Measurements from ENCODE around the gene LTA4H. TPM values are rescaled to one million over a fixed set of nuclear protein-coding genes. Genes with fewer than 3 reads are reported as not detected.

LTA4H gene
- total RNA-seq, 5 donors from 2014 or later (not counting 1 experiment from before 2014, with no cell fraction given): 50.5 to 61.6 (median 58.7) TPM

GRCh38 chr12:96041181-96041580 lies 5.8 kb upstream of the LTA4H start:
- no peak overlapping the region for H3K4me3 Mint-ChIP-seq
- H3K27ac Mint-ChIP-seq: no peak overlapping the region
- ATAC-seq (replicated peaks in 1 of 4): no peak
- H3K27me3 Mint-ChIP-seq: no peaks in the 10 kb centered on the region
- Histone ChIP-seq H3K27ac (ENCODE audit: low read length) (no peak overlapping the region), H3K4me3 (ENCODE audit: control insufficient read depth in 1 of 2, extremely low read depth in 1 of 2, low read length in 1 of 2) (no peak overlapping the region), H3K27me3 (replicated peaks in 1 of 2; ENCODE audit: control insufficient read depth in 2 of 2, extremely low read depth in 1 of 2, insufficient read depth in 2 of 2, low read length in 1 of 2) (no peaks in the 10 kb centered on the region), H3K4me1 (ENCODE audit: control insufficient read depth in 1 of 2, extremely low read depth in 1 of 2, insufficient read depth in 2 of 2, low read length in 2 of 2) (peaks cover 0 to 20% of the 10 kb centered on the region in 2 experiments), H3K9me3 (no peaks in the 10 kb centered on the region), H3K36me3 (ENCODE audit: control insufficient read depth in 2 of 2, extremely low read depth in 1 of 2, insufficient read depth in 1 of 2, low read length in 1 of 2) (no peaks in the 10 kb centered on the region)
- H3K9me3 Mint-ChIP-seq: no peaks in the 10 kb centered on the region
- 100% methylated on average over 1 of the region's 1 CpG for WGBS (ENCODE audit: insufficient coverage)
- peaks cover 10 to 23% (median 13%) of the 10 kb centered on the region in 3 donors for H3K4me1 Mint-ChIP-seq
- CTCF ChIA-PET: interaction anchor here in 1 of 2 donors (0.5 to 0.7 kb wide), 2 partner anchors 10 to 174 kb away, joined by 3 to 4 read pairs; no protein-coding TSS in a partner anchor
- no peak for DNase-seq
- POLR2A ChIA-PET: no interaction called here
- no peaks in the 10 kb centered on the region for H3K36me3 Mint-ChIP-seq

- WGBS (ENCODE audit: insufficient coverage): 67% methylated on average over 1 of the region's 3 CpGs
- POLR2A ChIA-PET: interaction anchor here in 1 of 2 donors (0.6 kb wide), 1 partner anchor 468 kb away, joined by 3 read pairs; no protein-coding TSS in a partner anchor
- no peaks in the 10 kb centered on the region for H3K9me3 Mint-ChIP-seq
Observed at GRCh38 chr12:96040305-96041133, 5.1 kb upstream of the LTA4H start.

GRCh38 chr12:96039516-96039915 lies 4.1 kb upstream of the LTA4H start:
- DNase-seq (no peak), ATAC-seq (replicated peaks in 1 of 4) (no peak)
- Histone ChIP-seq H3K4me1 (ENCODE audit: control insufficient read depth in 1 of 2, extremely low read depth in 1 of 2, insufficient read depth in 2 of 2, low read length in 2 of 2) (peaks cover 0 to 14% of the 10 kb centered on the region in 2 experiments), H3K4me3 (ENCODE audit: control insufficient read depth in 1 of 2, extremely low read depth in 1 of 2, low read length in 1 of 2) (no peak overlapping the region), H3K36me3 (ENCODE audit: control insufficient read depth in 2 of 2, extremely low read depth in 1 of 2, insufficient read depth in 1 of 2, low read length in 1 of 2) (no peaks in the 10 kb centered on the region), H3K9me3 (no peaks in the 10 kb centered on the region), H3K27ac (ENCODE audit: low read length) (no peak overlapping the region), H3K27me3 (replicated peaks in 1 of 2; ENCODE audit: control insufficient read depth in 2 of 2, extremely low read depth in 1 of 2, insufficient read depth in 2 of 2, low read length in 1 of 2) (no peaks in the 10 kb centered on the region)
- H3K4me3 Mint-ChIP-seq: no peak overlapping the region
- WGBS (ENCODE audit: insufficient coverage): no CpG with 5 or more reads among the region's 3 CpGs
- ChIA-PET CTCF (no interaction called here), POLR2A (no interaction called here)
- peaks cover 0 to 10% (median 3%) of the 10 kb centered on the region in 3 donors for H3K4me1 Mint-ChIP-seq
- H3K27me3 Mint-ChIP-seq: no peaks in the 10 kb centered on the region
- no peaks in the 10 kb centered on the region for H3K36me3 Mint-ChIP-seq
- H3K9me3 Mint-ChIP-seq: no peaks in the 10 kb centered on the region
- H3K27ac Mint-ChIP-seq: no peak overlapping the region

More at GRCh38 chr12:96040305-96041133, 5.1 kb upstream of the LTA4H start:
- Histone ChIP-seq H3K4me3 (ENCODE audit: control insufficient read depth in 1 of 2, extremely low read depth in 1 of 2, low read length in 1 of 2) (no peak overlapping the region), H3K27ac (ENCODE audit: low read length) (no peak overlapping the region), H3K4me1 (ENCODE audit: control insufficient read depth in 1 of 2, extremely low read depth in 1 of 2, insufficient read depth in 2 of 2, low read length in 2 of 2) (peaks cover 0 to 16% of the 10 kb centered on the region in 2 experiments), H3K27me3 (replicated peaks in 1 of 2; ENCODE audit: control insufficient read depth in 2 of 2, extremely low read depth in 1 of 2, insufficient read depth in 2 of 2, low read length in 1 of 2) (no peaks in the 10 kb centered on the region), H3K9me3 (no peaks in the 10 kb centered on the region), H3K36me3 (ENCODE audit: control insufficient read depth in 2 of 2, extremely low read depth in 1 of 2, insufficient read depth in 1 of 2, low read length in 1 of 2) (no peaks in the 10 kb centered on the region)
- Mint-ChIP-seq H3K4me1 (peaks cover 7 to 16% (median 8%) of the 10 kb centered on the region in 3 donors), H3K36me3 (no peaks in the 10 kb centered on the region), H3K4me3 (no peak overlapping the region), H3K27me3 (no peaks in the 10 kb centered on the region), H3K27ac (no peak overlapping the region)
- CTCF ChIA-PET: interaction anchor here (0.5 to 0.7 kb wide), 3 partner anchors 9 to 175 kb away, joined by 3 to 4 read pairs (median 4); no protein-coding TSS in a partner anchor
- no peak for DNase-seq
- no peak for ATAC-seq (replicated peaks in 1 of 4)

GRCh38 chr12:96036765-96037455 lies 1.5 kb upstream of the LTA4H start:
- no peaks in the 10 kb centered on the region for H3K36me3 Mint-ChIP-seq
- H3K4me1 ChIP-seq (ENCODE audit: control insufficient read depth in 1 of 2, extremely low read depth in 1 of 2, insufficient read depth in 2 of 2, low read length in 2 of 2): peaks cover 3 to 18% of the 10 kb centered on the region in 2 experiments

GRCh38 chr12:96034621-96035282 lies 635 bp downstream of the LTA4H start:
- Mint-ChIP-seq H3K4me3 (no peak overlapping the region), H3K4me1 (peaks cover 17 to 19% (median 18%) of the 10 kb centered on the region in 3 donors), H3K9me3 (no peaks in the 10 kb centered on the region), H3K36me3 (no peaks in the 10 kb centered on the region), H3K27ac (no peak overlapping the region), H3K27me3 (no peaks in the 10 kb centered on the region)
- Histone ChIP-seq H3K36me3 (ENCODE audit: control insufficient read depth in 2 of 2, extremely low read depth in 1 of 2, insufficient read depth in 1 of 2, low read length in 1 of 2) (no peaks in the 10 kb centered on the region), H3K4me1 (ENCODE audit: control insufficient read depth in 1 of 2, extremely low read depth in 1 of 2, insufficient read depth in 2 of 2, low read length in 2 of 2) (peaks cover 5 to 18% of the 10 kb centered on the region in 2 experiments), H3K4me3 (ENCODE audit: control insufficient read depth in 1 of 2, extremely low read depth in 1 of 2, low read length in 1 of 2) (peak overlapping the region; percentile 83 to 92), H3K9me3 (no peaks in the 10 kb centered on the region), H3K27me3 (replicated peaks in 1 of 2; ENCODE audit: control insufficient read depth in 2 of 2, extremely low read depth in 1 of 2, insufficient read depth in 2 of 2, low read length in 1 of 2) (no peaks in the 10 kb centered on the region), H3K27ac (ENCODE audit: low read length) (peak overlapping the region; percentile 73)
- ChIA-PET POLR2A (interaction anchor here (1.0 to 1.2 kb wide), 2 partner anchors 92 kb away, joined by 4 read pairs; partner anchors contain the start of genes CCDC38 (in 2 of the 2) and AMDHD1 (in 1 of the 2)), CTCF (interaction anchor here in 1 of 2 donors (0.6 to 2.0 kb wide), 3 partner anchors 93 to 411 kb away, joined by 3 to 9 read pairs (median 3); partner anchors contain the start of genes AMDHD1 and CCDC38)
- 9% methylated on average over 25 of the region's 25 CpGs for WGBS (ENCODE audit: insufficient coverage)
- ATAC-seq (replicated peaks in 1 of 4) (no peak), DNase-seq (peak in 3 of 35 experiments; percentile 7 to 18 (median 14))

More at GRCh38 chr12:96036765-96037455, 1.5 kb upstream of the LTA4H start:
- no peaks in the 10 kb centered on the region for H3K9me3 ChIP-seq
- no peaks in the 10 kb centered on the region for H3K36me3 ChIP-seq (ENCODE audit: control insufficient read depth in 2 of 2, extremely low read depth in 1 of 2, insufficient read depth in 1 of 2, low read length in 1 of 2)
- H3K4me3 ChIP-seq (ENCODE audit: control insufficient read depth in 1 of 2, extremely low read depth in 1 of 2, low read length in 1 of 2): no peak overlapping the region
- POLR2A ChIA-PET: no interaction called here
- Mint-ChIP-seq H3K9me3 (no peaks in the 10 kb centered on the region), H3K4me1 (peaks cover 6 to 11% (median 7%) of the 10 kb centered on the region in 3 donors), H3K27me3 (no peaks in the 10 kb centered on the region), H3K27ac (no peak overlapping the region), H3K4me3 (no peak overlapping the region)
- DNase-seq (no peak), ATAC-seq (replicated peaks in 1 of 4) (no peak)
- no peaks in the 10 kb centered on the region for H3K27me3 ChIP-seq (replicated peaks in 1 of 2; ENCODE audit: control insufficient read depth in 2 of 2, extremely low read depth in 1 of 2, insufficient read depth in 2 of 2, low read length in 1 of 2)
- WGBS (ENCODE audit: insufficient coverage): 100% methylated on average over 4 of the region's 8 CpGs
- no peak overlapping the region for H3K27ac ChIP-seq (ENCODE audit: low read length)
- CTCF ChIA-PET: interaction anchor here (0.6 to 2.0 kb wide), 5 partner anchors 21 to 312 kb away, joined by 3 to 9 read pairs (median 3); partner anchors contain the start of genes AMDHD1 (in 1 of the 2) and CCDC38 (in 1 of the 2)

Measured in T-cell (primary cell).